H54 (cell line): Measurements from ENCODE around the gene DNAJC7.
"Not testable (repeated sequence)": the region's sequence is repeated elsewhere in the genome, so short reads cannot be mapped to it uniquely, and the experiment has no call there.

Source experiments
- DNase-seq: peaks from one replicate; pipeline ENCODE4 v3.0.0; 2011; ENCODE audit warnings: low spot score, mixed read lengths; ENCODE audit not compliant: insufficient read length
- FAIRE-seq: peaks from 3 replicates; lab custom pipeline; 2011; peaks lifted over from hg19 to GRCh38; lab: Jason Lieb, UNC
- POLR2A ChIP-seq: IDR thresholded peaks from 2 replicates; pipeline ENCODE4 v1.6.1; 2011; ENCODE audit warnings: low read depth, mild to moderate bottlenecking, low read length

The DNAJC7 gene

GRCh38 chr17:42010898-42011516, 6.2 kb downstream of the DNAJC7 start:
- no peak for TF ChIP-seq POLR2A
- DNase-seq, result peak; percentile 51
- FAIRE-seq, result no peak

GRCh38 chr17:42010266-42010680, 7.0 kb downstream of the DNAJC7 start:
- FAIRE-seq, DNase-seq: not testable (repeated sequence)

DNA sequence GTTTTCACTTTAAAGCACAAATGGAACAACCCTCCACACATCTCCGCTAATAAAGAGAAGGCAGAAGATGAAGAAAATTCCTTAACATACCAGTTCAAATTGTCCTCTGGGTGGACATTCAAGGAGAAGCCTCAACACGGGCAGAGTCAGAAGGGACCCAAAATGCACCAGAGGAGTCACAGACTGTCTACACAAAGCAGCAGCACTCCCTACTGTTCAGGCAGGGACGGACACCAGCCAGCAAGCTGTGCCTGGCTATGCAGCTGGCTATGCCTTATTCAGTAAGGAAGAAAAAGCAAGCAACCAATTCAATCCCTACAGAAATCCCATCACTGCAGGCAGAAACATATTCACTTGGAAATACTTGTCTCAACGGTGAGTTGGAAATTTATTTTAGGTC, 8.1 kb downstream of the DNAJC7 start:
- FAIRE-seq, result no peak
- TF ChIP-seq POLR2A, result no peak
- DNase-seq, result no peak

DNA sequence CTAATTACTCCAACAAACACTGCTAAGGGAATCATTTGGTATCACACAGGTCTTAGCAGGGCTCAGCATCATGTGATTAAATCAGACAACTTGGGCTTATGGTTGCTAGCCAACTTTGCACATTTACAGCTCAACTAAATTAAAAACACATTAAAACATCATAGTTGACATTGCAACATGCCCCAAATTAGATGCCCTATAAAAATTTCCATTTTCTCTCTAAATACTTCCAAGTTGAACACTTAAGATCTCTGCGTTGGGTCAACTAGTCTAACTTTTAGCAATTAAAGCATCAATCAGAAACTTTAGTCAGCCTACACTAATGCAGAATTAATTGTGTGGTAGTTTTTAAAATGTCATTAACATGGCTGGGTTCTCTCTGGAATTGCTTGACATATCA, 12.1 kb downstream of the DNAJC7 start:
- TF ChIP-seq POLR2A, result no peak
- DNase-seq, result no peak
- no peak for FAIRE-seq

GRCh38 chr17:42002792-42003301, 14.4 kb downstream of the DNAJC7 start:
- FAIRE-seq (no peak), DNase-seq (no peak)
- TF ChIP-seq POLR2A, result no peak

- FAIRE-seq (no peak), DNase-seq (no peak)
- TF ChIP-seq POLR2A, result no peak
Measured at GRCh38 chr17:42002175-42002791, 15.0 kb downstream of the DNAJC7 start.

- FAIRE-seq, result no peak
- no peak for DNase-seq
- TF ChIP-seq POLR2A, result no peak
Measured at GRCh38 chr17:42001729-42002128, 15.5 kb downstream of the DNAJC7 start.

DNA sequence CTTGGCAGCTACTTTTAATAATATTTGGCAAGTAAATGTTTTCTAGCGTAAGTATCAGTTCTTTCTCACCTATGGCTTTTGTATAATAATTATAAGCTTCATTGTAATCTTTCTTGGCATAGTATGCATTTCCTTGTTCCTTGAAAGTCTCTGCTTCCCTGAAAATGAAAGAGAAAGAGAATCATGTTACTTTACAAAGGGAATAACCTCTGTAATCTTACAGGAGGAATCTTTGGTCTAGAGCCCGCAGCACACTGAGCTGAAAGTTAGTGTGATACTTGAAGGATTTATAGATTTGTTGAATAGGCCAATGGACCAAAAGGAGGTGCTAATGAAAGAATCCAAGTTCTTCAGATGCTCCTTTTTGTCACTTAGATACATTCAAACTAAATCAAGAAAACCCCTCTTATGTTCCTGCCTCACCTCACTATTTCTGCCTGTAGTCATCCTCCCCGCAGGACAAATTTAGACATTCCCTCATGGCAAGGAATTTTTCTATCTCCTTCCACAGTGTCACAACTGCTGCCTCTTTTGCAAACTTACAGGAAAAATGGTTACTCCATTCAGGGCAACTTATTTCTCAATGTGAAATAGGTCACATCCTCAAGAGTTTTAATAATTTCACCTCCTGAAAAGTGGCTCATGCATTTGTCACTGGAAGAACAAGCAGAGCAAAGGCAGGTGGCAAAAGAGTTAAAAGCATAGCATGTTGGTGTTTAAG, 16.7 kb downstream of the DNAJC7 start:
- TF ChIP-seq POLR2A, result no peak
- DNase-seq, result no peak
- FAIRE-seq, result no peak

GRCh38 chr17:41998497-41998896, 18.7 kb downstream of the DNAJC7 start:
- DNase-seq, result no peak
- no peak for TF ChIP-seq POLR2A
- FAIRE-seq, result no peak

- DNase-seq, result no peak
- no peak for TF ChIP-seq POLR2A
- no peak for FAIRE-seq
Measured at GRCh38 chr17:41996855-41997164, 20.4 kb downstream of the DNAJC7 start.

GRCh38 chr17:41992576-41992975, 24.7 kb downstream of the DNAJC7 start:
- DNase-seq (no peak), FAIRE-seq (no peak)
- TF ChIP-seq POLR2A, result no peak

DNA sequence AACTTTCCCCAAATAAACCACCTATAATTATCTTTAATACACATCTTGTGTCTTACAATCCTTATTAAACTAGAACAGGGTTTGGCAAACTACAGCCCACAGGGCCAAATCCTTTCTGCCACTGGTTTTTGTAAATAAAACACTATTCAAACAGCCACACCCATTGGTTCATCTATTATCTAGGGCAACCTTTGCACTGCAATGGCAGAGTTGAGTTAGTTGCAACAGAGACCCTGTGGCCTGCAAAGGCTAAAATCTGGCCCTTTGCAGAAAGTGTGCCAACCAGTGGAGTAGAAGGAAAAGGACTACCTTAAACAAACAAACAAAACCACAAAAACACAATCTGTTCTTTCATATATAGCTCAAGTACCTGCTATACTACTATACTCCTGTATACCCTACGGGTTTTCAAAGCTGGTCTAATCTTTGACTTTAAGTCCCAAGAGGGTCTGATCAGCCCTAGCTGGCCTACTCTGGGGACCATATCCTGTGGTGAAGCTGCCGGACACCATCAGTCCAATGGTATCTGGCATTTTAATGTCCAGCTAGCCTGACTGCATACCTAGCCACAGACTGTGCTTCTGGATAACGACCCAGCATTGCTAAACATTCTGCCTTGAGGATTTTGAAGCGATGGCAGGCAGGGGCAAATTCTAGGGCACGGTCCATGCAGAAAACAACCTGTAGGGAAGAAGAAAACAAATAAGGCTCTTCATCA, 27.4 kb downstream of the DNAJC7 start:
- no peak for TF ChIP-seq POLR2A
- FAIRE-seq (no peak), DNase-seq (no peak)

- no peak for DNase-seq
- FAIRE-seq, result no peak
- TF ChIP-seq POLR2A, result no peak
Measured at GRCh38 chr17:41988418-41988817, 28.8 kb downstream of the DNAJC7 start.

DNA sequence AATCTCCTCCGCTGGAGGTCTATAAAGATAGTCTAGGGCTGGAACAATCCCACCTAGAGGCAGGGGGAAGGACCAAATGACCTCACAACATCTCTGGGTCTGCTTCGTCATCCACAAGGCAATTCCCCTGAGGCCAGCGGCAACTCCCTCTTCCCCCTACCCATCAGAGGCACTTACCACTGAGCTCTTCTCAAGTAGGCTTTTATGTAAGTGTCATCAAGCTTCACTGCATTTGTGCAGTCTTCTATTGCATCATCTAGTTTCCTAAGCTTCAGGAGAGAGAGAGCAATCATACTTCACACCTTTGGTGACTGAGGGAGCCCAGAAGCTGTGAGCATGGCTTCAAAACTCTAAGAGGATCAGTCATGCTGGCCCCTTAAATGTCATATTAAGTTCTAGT, 29.6 kb downstream of the DNAJC7 start:
- FAIRE-seq (no peak), DNase-seq (no peak)
- TF ChIP-seq POLR2A, result no peak

DNA sequence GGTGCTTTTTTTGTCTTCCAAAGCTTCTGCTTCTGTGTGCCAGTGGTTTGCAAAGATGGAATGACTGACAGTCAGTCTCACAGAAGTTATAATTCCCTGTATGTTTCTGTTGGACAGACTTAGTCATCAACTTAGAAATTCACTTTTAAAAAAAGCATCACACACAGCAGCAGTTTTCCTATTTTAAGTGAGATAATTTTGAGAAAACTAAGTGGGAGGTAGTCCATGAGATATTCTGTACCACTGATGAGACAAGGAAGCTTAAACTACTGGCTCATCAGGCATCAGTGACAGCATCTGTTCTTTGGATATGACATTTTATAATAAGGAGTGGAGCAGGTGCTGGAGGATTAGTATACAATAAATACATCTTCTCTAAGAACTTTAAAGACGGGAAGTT, 30.6 kb downstream of the DNAJC7 start:
- no peak for DNase-seq
- TF ChIP-seq POLR2A, result no peak
- no peak for FAIRE-seq
